ENCODE data around the gene EPB41L5.

EPB41L5 gene

GRCh38 chr2:120210270-120210693, 197.4 kb downstream of the EPB41L5 start:
- no peaks in the 10 kb centered on the region for H3K4me1 Mint-ChIP-seq
- H3K27ac Mint-ChIP-seq: no peak overlapping the region
- H3K4me3 Mint-ChIP-seq: no peak overlapping the region
- no peaks in the 10 kb centered on the region for H3K27me3 Mint-ChIP-seq (ENCODE audit: low read depth)
- no peaks in the 10 kb centered on the region for H3K36me3 Mint-ChIP-seq (ENCODE audit: low read depth)
- TF ChIP-seq CTCF (IDR thresholded peaks at IDR 0.05; ENCODE audit: unreplicated experiment in 3 of 3): no peak
- no peaks in the 10 kb centered on the region for H3K9me3 Mint-ChIP-seq

- H3K4me3 Mint-ChIP-seq: no peak overlapping the region
- peaks cover 56% of the 10 kb centered on the region for H3K36me3 Mint-ChIP-seq (ENCODE audit: low read depth)
- H3K27ac Mint-ChIP-seq: no peak overlapping the region
- TF ChIP-seq CTCF (IDR thresholded peaks at IDR 0.05; ENCODE audit: unreplicated experiment in 3 of 3): no peak
- H3K4me1 Mint-ChIP-seq: peaks cover 15% of the 10 kb centered on the region
- H3K9me3 Mint-ChIP-seq: peaks cover 33% of the 10 kb centered on the region
- peaks cover 13% of the 10 kb centered on the region for H3K27me3 Mint-ChIP-seq (ENCODE audit: low read depth)
Observed at GRCh38 chr2:120218181-120218580, 205.3 kb downstream of the EPB41L5 start.

GRCh38 chr2:120219291-120219690, 206.4 kb downstream of the EPB41L5 start:
- Mint-ChIP-seq H3K36me3 (ENCODE audit: low read depth) (peaks cover 56% of the 10 kb centered on the region), H3K9me3 (peaks cover 33% of the 10 kb centered on the region), H3K27ac (no peak overlapping the region), H3K27me3 (ENCODE audit: low read depth) (peaks cover 13% of the 10 kb centered on the region), H3K4me1 (peaks cover 15% of the 10 kb centered on the region), H3K4me3 (peak overlapping the region in 1 of 3 experiments; percentile 21)
- no peak for TF ChIP-seq CTCF (IDR thresholded peaks at IDR 0.05; ENCODE audit: unreplicated experiment in 3 of 3)

GRCh38 chr2:120219766-120220165, 206.9 kb downstream of the EPB41L5 start:
- Mint-ChIP-seq H3K9me3 (peaks cover 33% of the 10 kb centered on the region), H3K4me1 (peaks cover 15% of the 10 kb centered on the region), H3K27me3 (ENCODE audit: low read depth) (peaks cover 13% of the 10 kb centered on the region), H3K4me3 (no peak overlapping the region), H3K27ac (no peak overlapping the region), H3K36me3 (ENCODE audit: low read depth) (peaks cover 56% of the 10 kb centered on the region)
- TF ChIP-seq CTCF (IDR thresholded peaks at IDR 0.05; ENCODE audit: unreplicated experiment in 3 of 3): no peak

GRCh38 chr2:120220756-120221155, 207.9 kb downstream of the EPB41L5 start:
- peaks cover 18% of the 10 kb centered on the region for H3K27me3 Mint-ChIP-seq (ENCODE audit: low read depth)
- H3K9me3 Mint-ChIP-seq: peaks cover 33% of the 10 kb centered on the region
- no peak overlapping the region for H3K27ac Mint-ChIP-seq
- peaks cover 56% of the 10 kb centered on the region for H3K36me3 Mint-ChIP-seq (ENCODE audit: low read depth)
- H3K4me1 Mint-ChIP-seq: peaks cover 15% of the 10 kb centered on the region
- H3K4me3 Mint-ChIP-seq: peak overlapping the region; percentile 5 to 89 (median 86)
- no peak for TF ChIP-seq CTCF (IDR thresholded peaks at IDR 0.05; ENCODE audit: unreplicated experiment in 3 of 3)

GRCh38 chr2:120221616-120222015, 208.7 kb downstream of the EPB41L5 start:
- H3K4me3 Mint-ChIP-seq: peak overlapping the region; percentile 84 to 89 (median 86)
- H3K36me3 Mint-ChIP-seq (ENCODE audit: low read depth): peaks cover 51% of the 10 kb centered on the region
- peaks cover 27% of the 10 kb centered on the region for H3K27me3 Mint-ChIP-seq (ENCODE audit: low read depth)
- H3K27ac Mint-ChIP-seq: peak overlapping the region in 2 of 3 experiments; percentile 31 to 67
- H3K4me1 Mint-ChIP-seq: peaks cover 15% of the 10 kb centered on the region
- no peak for TF ChIP-seq CTCF (IDR thresholded peaks at IDR 0.05; ENCODE audit: unreplicated experiment in 3 of 3)
- peaks cover 27% of the 10 kb centered on the region for H3K9me3 Mint-ChIP-seq
